A673 (cell line): ENCODE measurements around the gene SSH2.

ENCODE experiments used
- EZH2 ChIP-seq: fragments of 200-600 bp; sonication (generic); IDR thresholded peaks from 2 replicates; pipeline ENCODE4 v1.6.1; 2017; ENCODE audit warnings: borderline replicate concordance, low read depth, mild to moderate bottlenecking, mixed read lengths, antibody characterized with exemption, low read length; ENCODE audit not compliant: poor library complexity, severe bottlenecking
- TF ChIP-seq, protein P1 (sequence below): fragments of 300-800, 200-600 bp; sonication (generic); conservative IDR thresholded peaks from 2 replicates; pipeline ENCODE4 v1.5.1; 2017; ENCODE audit warnings: low read depth, mild to moderate bottlenecking, antibody characterized with exemption, low read length, moderate library complexity, mixed read lengths

DNA sequence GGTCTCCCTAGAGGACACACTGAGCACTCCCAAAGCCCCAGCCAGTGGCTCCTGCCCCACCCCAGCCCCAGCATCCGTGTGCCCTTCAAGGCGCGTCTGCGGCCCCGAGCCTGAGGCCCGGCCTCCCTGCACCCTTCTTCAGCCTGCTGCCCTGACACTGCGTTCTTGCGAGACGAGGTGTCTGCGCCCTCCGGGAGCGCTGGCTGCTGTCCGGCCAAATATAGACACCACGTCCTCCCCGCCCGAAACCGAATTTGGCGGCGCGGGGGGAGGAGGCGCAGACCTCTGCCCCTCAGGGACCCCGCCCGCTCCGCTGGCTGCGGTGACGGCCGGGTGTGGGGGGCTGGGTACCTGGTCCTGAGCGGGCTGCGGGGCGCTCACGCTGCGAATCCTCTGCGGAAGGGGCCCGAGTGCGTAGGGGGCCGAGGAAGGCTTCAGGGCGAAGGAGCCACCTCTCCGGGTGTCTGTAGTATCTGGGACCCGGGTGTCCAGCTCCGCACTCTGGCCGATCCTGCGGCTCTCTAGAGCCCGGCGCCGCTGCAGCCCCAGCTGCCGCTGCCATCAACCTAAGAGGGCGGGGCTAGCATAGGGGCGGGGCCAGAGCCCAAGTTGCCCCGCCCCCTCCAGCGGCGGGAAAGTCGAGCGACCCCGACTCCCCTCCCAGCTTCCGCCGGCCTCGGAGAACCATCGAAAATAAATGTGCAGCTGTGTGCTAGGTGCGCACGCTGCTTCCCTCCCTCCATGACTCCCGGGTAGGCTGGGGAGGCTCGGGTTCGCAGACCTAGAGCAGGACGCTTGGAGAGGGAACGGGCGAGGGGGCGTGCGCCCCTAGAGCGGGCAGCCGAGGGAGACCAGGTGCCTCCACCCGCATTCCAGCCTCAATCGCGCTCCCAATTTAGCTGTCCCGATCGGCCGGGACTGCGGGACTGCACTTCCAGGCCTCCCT, 307.4 kb downstream of the SSH2 start, which contains the start of gene CORO6:
- TF ChIP-seq, protein P1, sequence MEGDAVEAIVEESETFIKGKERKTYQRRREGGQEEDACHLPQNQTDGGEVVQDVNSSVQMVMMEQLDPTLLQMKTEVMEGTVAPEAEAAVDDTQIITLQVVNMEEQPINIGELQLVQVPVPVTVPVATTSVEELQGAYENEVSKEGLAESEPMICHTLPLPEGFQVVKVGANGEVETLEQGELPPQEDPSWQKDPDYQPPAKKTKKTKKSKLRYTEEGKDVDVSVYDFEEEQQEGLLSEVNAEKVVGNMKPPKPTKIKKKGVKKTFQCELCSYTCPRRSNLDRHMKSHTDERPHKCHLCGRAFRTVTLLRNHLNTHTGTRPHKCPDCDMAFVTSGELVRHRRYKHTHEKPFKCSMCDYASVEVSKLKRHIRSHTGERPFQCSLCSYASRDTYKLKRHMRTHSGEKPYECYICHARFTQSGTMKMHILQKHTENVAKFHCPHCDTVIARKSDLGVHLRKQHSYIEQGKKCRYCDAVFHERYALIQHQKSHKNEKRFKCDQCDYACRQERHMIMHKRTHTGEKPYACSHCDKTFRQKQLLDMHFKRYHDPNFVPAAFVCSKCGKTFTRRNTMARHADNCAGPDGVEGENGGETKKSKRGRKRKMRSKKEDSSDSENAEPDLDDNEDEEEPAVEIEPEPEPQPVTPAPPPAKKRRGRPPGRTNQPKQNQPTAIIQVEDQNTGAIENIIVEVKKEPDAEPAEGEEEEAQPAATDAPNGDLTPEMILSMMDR, result no peak
- no peak for TF ChIP-seq EZH2
